H1 (cell line): ENCODE data around the gene MICALL1. TPM values are rescaled to one million over a fixed set of nuclear protein-coding genes. Genes with fewer than 3 reads are reported as not detected.

Experiments
- CTCF ChIA-PET: fragments of 300-600 bp; sonication (Branson Sonifier 250); formaldehyde crosslinking; loops from one replicate; lab custom pipeline; 2021; ENCODE audit not compliant: partially characterized antibody; lab: Charles Lee
- POLR2A ChIA-PET: fragments of 300-600 bp; sonication (Branson Sonifier 250); formaldehyde crosslinking; loops from one replicate; lab custom pipeline; 2021; ENCODE audit warnings: inconsistent platforms; ENCODE audit not compliant: partially characterized antibody; lab: Charles Lee
- DNase-seq, 2 experiments: peaks; one replicate each; pipeline versions ENCODE4 v3.0.0 to v3.0.0-alpha.2; 2010 to 2022; ENCODE audit warnings: low spot score in 2 of 2, low read depth in 1 of 2, mixed read lengths in 1 of 2
- FAIRE-seq: peaks from 2 replicates; lab custom pipeline; 2011; peaks lifted over from hg19 to GRCh38; lab: Jason Lieb, UNC
- H2AFZ ChIP-seq: 2 replicates; pipeline ENCODE4 v1.8.1; 2012; ENCODE audit warnings: low read length, inconsistent platforms
- H2AK5ac ChIP-seq: 2 replicates; pipeline ENCODE4 v1.6.1; 2013; ENCODE audit warnings: low read depth, low read length
- H2BK120ac ChIP-seq: replicated peaks from 2 replicates; pipeline ENCODE3; 2013; ENCODE audit warnings: low read depth, low read length, inconsistent platforms
- H2BK12ac ChIP-seq: 2 replicates; pipeline ENCODE4 v1.6.1; 2013; ENCODE audit warnings: low read depth, low read length
- H2BK15ac ChIP-seq: 2 replicates; pipeline ENCODE4 v1.6.1; 2013; ENCODE audit warnings: low read length
- H2BK20ac ChIP-seq: 2 replicates; pipeline ENCODE4 v1.6.1; 2013; ENCODE audit warnings: low read length
- H2BK5ac ChIP-seq: 2 replicates; pipeline ENCODE4 v1.6.1; 2013; ENCODE audit warnings: low read depth, low read length
- H3K14ac ChIP-seq: 2 replicates; pipeline ENCODE4 v1.6.1; 2013; ENCODE audit warnings: inconsistent platforms; ENCODE audit not compliant: insufficient read length
- H3K18ac ChIP-seq: 2 replicates; pipeline ENCODE4 v1.6.1; 2013; ENCODE audit warnings: low read length; ENCODE audit errors: extremely low read depth
- H3K23ac ChIP-seq: 2 replicates; pipeline ENCODE4 v1.6.1; 2013; ENCODE audit warnings: inconsistent platforms; ENCODE audit not compliant: insufficient read length
- H3K23me2 ChIP-seq: 2 replicates; pipeline ENCODE4 v1.6.1; 2013; ENCODE audit warnings: low read depth, low read length
- H3K27ac ChIP-seq: 2 replicates; pipeline ENCODE4 v1.6.1; 2011; ENCODE audit warnings: low read depth, low read length, inconsistent platforms
- H3K27me3 ChIP-seq, 4 experiments: replicated peaks in 1 of 4; 1 replicate in 1 of 4; 2 replicates in 3 of 4; pipeline versions ENCODE4 v1.6.1 to v1.8.1; 2011 to 2013; ENCODE audit warnings: low read length in 3 of 4, mild to moderate bottlenecking in 3 of 4, inconsistent platforms in 2 of 4, mixed read lengths in 2 of 4, moderate library complexity in 1 of 4; ENCODE audit not compliant: control insufficient read depth in 3 of 4, insufficient read depth in 3 of 4; ENCODE audit errors: extremely low read depth in 1 of 4
- H3K36me3 ChIP-seq, 4 experiments: 2 replicates each; pipeline versions ENCODE4 v1.6.1 to v1.8.1; 2011 to 2013; ENCODE audit warnings: mild to moderate bottlenecking in 4 of 4, low read length in 3 of 4, moderate library complexity in 2 of 4, control low read depth in 1 of 4, inconsistent platforms in 1 of 4; ENCODE audit not compliant: insufficient read depth in 4 of 4, control insufficient read depth in 2 of 4
- H3K4ac ChIP-seq: replicated peaks from 2 replicates; pipeline ENCODE3; 2013; ENCODE audit warnings: low read length, low read depth, mixed read lengths, inconsistent platforms; ENCODE audit not compliant: insufficient read length
- H3K4me1 ChIP-seq, 4 experiments: replicated peaks in 1 of 4; 1 replicate in 1 of 4; 2 replicates in 3 of 4; pipeline versions ENCODE4 v1.6.1 to v1.8.1; 2011 to 2013; ENCODE audit warnings: low read length in 3 of 4, inconsistent platforms in 2 of 4, mixed read lengths in 1 of 4; ENCODE audit not compliant: insufficient read depth in 4 of 4, control insufficient read depth in 3 of 4
- H3K4me2 ChIP-seq, 2 experiments: 2 replicates each; pipeline versions ENCODE4 v1.6.1 to v1.8.1; 2011 to 2013; ENCODE audit warnings: low read depth in 2 of 2, low read length in 2 of 2, control low read depth in 1 of 2, inconsistent platforms in 1 of 2, mild to moderate bottlenecking in 1 of 2; ENCODE audit not compliant: insufficient read depth in 1 of 2
- H3K4me3 ChIP-seq, 4 experiments: fragments of 200-600, 300-600 bp in 1 of 4; sonication (generic), shearing (Covaris generic), sonication (Bioruptor Twin) in 1 of 4; 2 replicates each; pipeline versions ENCODE4 v1.5.1 to v1.8.1; 2011 to 2016; ENCODE audit warnings: low read length in 4 of 4, low read depth in 3 of 4, control low read depth in 2 of 4, inconsistent platforms in 2 of 4, mild to moderate bottlenecking in 2 of 4, mixed read lengths in 1 of 4, moderate library complexity in 1 of 4; ENCODE audit not compliant: insufficient read depth in 2 of 4; ENCODE audit errors: extremely low read depth in 1 of 4
- H3K56ac ChIP-seq: replicated peaks from 2 replicates; pipeline ENCODE3; 2013; ENCODE audit warnings: low read depth, mild to moderate bottlenecking, mixed read lengths, low read length, inconsistent platforms; ENCODE audit not compliant: insufficient read length
- H3K79me1 ChIP-seq: 2 replicates; pipeline ENCODE4 v1.6.1; 2013; ENCODE audit warnings: low read depth, low read length, control low read depth
- H3K79me2 ChIP-seq, 2 experiments: 2 replicates each; pipeline versions ENCODE4 v1.6.1 to v1.8.1; 2012 to 2013; ENCODE audit warnings: low read length in 2 of 2, mild to moderate bottlenecking in 2 of 2, inconsistent platforms in 1 of 2; ENCODE audit not compliant: insufficient read depth in 2 of 2, control insufficient read depth in 1 of 2
- H3K9ac ChIP-seq, 4 experiments: replicated peaks in 1 of 4; 1 replicate in 1 of 4; 2 replicates in 3 of 4; pipeline versions ENCODE4 v1.6.1 to v1.8.1; 2011 to 2013; ENCODE audit warnings: low read depth in 3 of 4, low read length in 3 of 4, control low read depth in 2 of 4, mild to moderate bottlenecking in 2 of 4, moderate library complexity in 2 of 4, inconsistent platforms in 1 of 4; ENCODE audit errors: extremely low read depth in 1 of 4
- H3K9me3 ChIP-seq, 2 experiments: 2 replicates each; pipeline versions ENCODE4 v1.6.1 to v1.8.1; 2012 to 2013; ENCODE audit warnings: mild to moderate bottlenecking in 2 of 2, moderate library complexity in 2 of 2, control low read depth in 1 of 2, inconsistent platforms in 1 of 2, low read depth in 1 of 2, low read length in 1 of 2, mixed read lengths in 1 of 2; ENCODE audit not compliant: insufficient read depth in 2 of 2
- H4K20me1 ChIP-seq, 2 experiments: replicated peaks in 1 of 2; 2 replicates each; pipeline versions ENCODE3 to v1.8.1; 2011 to 2013; ENCODE audit warnings: inconsistent platforms in 2 of 2, low read length in 2 of 2, mild to moderate bottlenecking in 1 of 2; ENCODE audit not compliant: insufficient read depth in 2 of 2, control insufficient read depth in 1 of 2
- H4K5ac ChIP-seq: 2 replicates; pipeline ENCODE4 v1.6.1; 2013; ENCODE audit warnings: low read length, low read depth, mixed read lengths, inconsistent platforms; ENCODE audit not compliant: insufficient read length
- H4K8ac ChIP-seq: 2 replicates; pipeline ENCODE4 v1.8.0; 2013; ENCODE audit warnings: mild to moderate bottlenecking, moderate library complexity, low read length, inconsistent platforms; ENCODE audit not compliant: insufficient read depth; ENCODE audit errors: extremely low read depth
- H4K91ac ChIP-seq: replicated peaks from 2 replicates; pipeline ENCODE3; 2013; ENCODE audit warnings: low read length, mixed read lengths, inconsistent platforms; ENCODE audit not compliant: insufficient read length
- CHD1 ChIP-seq: IDR thresholded peaks from 2 replicates; pipeline ENCODE4 v1.6.1; 2012; ENCODE audit warnings: low read depth, low read length, improper control_type of control experiment
- CREB1 ChIP-seq: IDR thresholded peaks from 2 replicates; pipeline ENCODE4 v1.6.1; 2012; ENCODE audit warnings: inconsistent platforms
- JUN ChIP-seq: IDR thresholded peaks from 2 replicates; pipeline ENCODE4 v1.6.1; 2011; ENCODE audit warnings: low read depth, mild to moderate bottlenecking, improper control_type of control experiment, low read length
- RBBP5 ChIP-seq: IDR thresholded peaks from 2 replicates; pipeline ENCODE4 v1.7.1; 2012; ENCODE audit warnings: low read depth, mild to moderate bottlenecking, inconsistent platforms, low read length, moderate library complexity, borderline replicate concordance
- RXRA ChIP-seq: IDR thresholded peaks from 2 replicates; pipeline ENCODE4 v1.6.1; 2011; ENCODE audit warnings: low read depth, mild to moderate bottlenecking, low read length, moderate library complexity; ENCODE audit not compliant: insufficient read depth
- TAF7 ChIP-seq: optimal IDR thresholded peaks from 2 replicates; pipeline ENCODE3; 2011; ENCODE audit warnings: low read depth, mild to moderate bottlenecking, inconsistent platforms, low read length, moderate library complexity, borderline replicate concordance
- TBP ChIP-seq: IDR thresholded peaks from 2 replicates; pipeline ENCODE4 v1.6.1; 2011; ENCODE audit warnings: low read depth, low read length, improper control_type of control experiment
- WGBS, 2 experiments: shearing (Covaris generic) in 1 of 2; methylation state at CpG; one replicate each; pipeline versions ENCODE4 v1.1.6 to v1.1.7; 2013 to 2015; ENCODE audit warnings: low lambda C conversion rate in 2 of 2, mixed read lengths in 2 of 2, inconsistent platforms in 1 of 2, low coverage in 1 of 2, missing lambda C conversion rate in 1 of 2; ENCODE audit not compliant: insufficient replicate concordance in 2 of 2, insufficient coverage in 1 of 2, insufficient read length in 1 of 2; ENCODE audit errors: extremely low coverage in 1 of 2, missing lambda C conversion rate in 1 of 2; 5-methylcytosine and 5-hydroxymethylcytosine counted together
- polyA plus RNA-seq, 7 experiments: library from polyadenylated mRNA; depleted of rRNA in 3 of 7; stranded (reverse) in 5 of 7; unstranded in 2 of 7; fragments of >200 nt in 5 of 7; fragments of 200-250 nt in 2 of 7; gene quantifications; 1 replicate in 5 of 7; 2 replicates in 1 of 7; 4 replicates in 1 of 7; pipeline versions ENCODE4 v1.2.1 to v1.2.3, GENCODE V29; 2011 to 2013; ENCODE audit warnings: missing spikeins in 2 of 7, mixed read lengths in 2 of 7
- total RNA-seq: library from RNA; stranded (reverse); fragmentation: NEBNext Ultra II Directional; extraction: Animal tissue kit (Norgen Biotek cat#: 25700); gene quantifications from 2 replicates; pipeline ENCODE4 v1.2.1, GENCODE V29; 2021

The MICALL1 gene
- total and polyA plus RNA-seq, 2 of the 8 experiments (the other 6 are each of a cell fraction or from before 2014, with no cell fraction given): 17.7 to 32.1 TPM

DNA sequence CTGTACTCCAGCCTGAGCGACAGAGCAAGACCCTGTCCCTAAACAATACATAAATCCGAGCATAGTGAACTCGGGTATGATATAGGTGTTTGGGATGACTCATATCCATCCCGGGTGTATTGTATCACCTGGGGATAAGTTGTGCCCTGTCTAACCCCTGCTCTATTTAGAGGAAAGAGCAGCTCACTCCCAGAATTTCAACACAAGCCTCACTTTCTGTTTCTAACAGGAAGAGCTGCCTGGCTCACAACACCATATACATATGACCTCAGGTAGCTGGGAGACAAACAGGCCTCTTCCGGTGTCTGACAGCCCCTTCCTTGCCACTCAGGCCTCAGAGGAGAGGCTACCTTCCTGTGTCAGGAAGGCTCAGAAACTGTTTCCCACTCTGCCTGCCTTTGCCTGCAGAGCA is 9.9 kb upstream of the MICALL1 start:
- 86% methylated on average over 5 of the region's 5 CpGs; no CpG with 5 or more reads in 1 of the 2 experiments for WGBS, 2 experiments
- CTCF ChIA-PET: interaction anchor here (0.7 to 15.4 kb wide), 10 partner anchors 9 to 82 kb away, joined by 3 to 158 read pairs (median 8); partner anchors contain the start of gene MICALL1
- no peak overlapping the region for H3K56ac ChIP-seq
- no peaks in the 10 kb centered on the region for H3K79me2 ChIP-seq
- DNase-seq (no peak), FAIRE-seq (no peak)
- TF ChIP-seq RBBP5: no peak
- no peak for TF ChIP-seq CREB1
- no peak for TF ChIP-seq CHD1
- TF ChIP-seq TBP: no peak
- no peak for TF ChIP-seq JUN
- no peak for TF ChIP-seq RXRA
- no peak for TF ChIP-seq TAF7
- no peak overlapping the region for H4K8ac ChIP-seq
- no peaks in the 10 kb centered on the region for H3K23me2 ChIP-seq
- H2BK20ac ChIP-seq: peak overlapping the region; percentile 23; the same call in 1 of the 2 replicates
- no peak overlapping the region for H2BK15ac ChIP-seq
- no peaks in the 10 kb centered on the region for H3K27me3 ChIP-seq
- H3K9ac ChIP-seq: peak overlapping the region in 1 of 4 experiments; percentile 4; a peak in 1 of 7 replicates
- H3K27ac ChIP-seq: no peak overlapping the region
- POLR2A ChIA-PET: interaction anchor here (1.0 to 9.8 kb wide), 14 partner anchors 8 to 91 kb away, joined by 3 to 150 read pairs (median 5); partner anchors contain the start of genes GALR3 and MICALL1
- no peak overlapping the region for H2AFZ ChIP-seq
- no peaks in the 10 kb centered on the region for H3K9me3 ChIP-seq
- no peak overlapping the region for H3K4ac ChIP-seq
- peak overlapping the region; percentile 27 for H2BK12ac ChIP-seq
- no peak overlapping the region for H2BK120ac ChIP-seq
- H3K4me3 ChIP-seq: no peak overlapping the region
- no peak overlapping the region for H2AK5ac ChIP-seq
- no peak overlapping the region for H3K23ac ChIP-seq
- H4K20me1 ChIP-seq: no peaks in the 10 kb centered on the region
- H3K79me1 ChIP-seq: no peaks in the 10 kb centered on the region; the same call in 1 of the 2 replicates
- H3K4me2 ChIP-seq: no peak overlapping the region
- H3K14ac ChIP-seq: no peak overlapping the region
- peaks cover 0 to 5% (median 0%) of the 10 kb centered on the region in 4 experiments; a peak in 3 of 8 replicates for H3K36me3 ChIP-seq
- peak overlapping the region; percentile 25 for H4K91ac ChIP-seq
- H3K18ac ChIP-seq: no peak overlapping the region; the same call in 1 of the 2 replicates
- no peak overlapping the region for H4K5ac ChIP-seq
- H2BK5ac ChIP-seq: peak overlapping the region; percentile 71; the same call in 1 of the 2 replicates
- H3K4me1 ChIP-seq: peaks cover 16 to 24% (median 20%) of the 10 kb centered on the region in 4 experiments
